ENCODE measurements around the gene C8G. TPM values are rescaled to one million over a fixed set of nuclear protein-coding genes. Genes with fewer than 3 reads are reported as not detected.

The C8G gene
- total RNA-seq, 1 donor from 2014 or later: 0.60 TPM

DNA sequence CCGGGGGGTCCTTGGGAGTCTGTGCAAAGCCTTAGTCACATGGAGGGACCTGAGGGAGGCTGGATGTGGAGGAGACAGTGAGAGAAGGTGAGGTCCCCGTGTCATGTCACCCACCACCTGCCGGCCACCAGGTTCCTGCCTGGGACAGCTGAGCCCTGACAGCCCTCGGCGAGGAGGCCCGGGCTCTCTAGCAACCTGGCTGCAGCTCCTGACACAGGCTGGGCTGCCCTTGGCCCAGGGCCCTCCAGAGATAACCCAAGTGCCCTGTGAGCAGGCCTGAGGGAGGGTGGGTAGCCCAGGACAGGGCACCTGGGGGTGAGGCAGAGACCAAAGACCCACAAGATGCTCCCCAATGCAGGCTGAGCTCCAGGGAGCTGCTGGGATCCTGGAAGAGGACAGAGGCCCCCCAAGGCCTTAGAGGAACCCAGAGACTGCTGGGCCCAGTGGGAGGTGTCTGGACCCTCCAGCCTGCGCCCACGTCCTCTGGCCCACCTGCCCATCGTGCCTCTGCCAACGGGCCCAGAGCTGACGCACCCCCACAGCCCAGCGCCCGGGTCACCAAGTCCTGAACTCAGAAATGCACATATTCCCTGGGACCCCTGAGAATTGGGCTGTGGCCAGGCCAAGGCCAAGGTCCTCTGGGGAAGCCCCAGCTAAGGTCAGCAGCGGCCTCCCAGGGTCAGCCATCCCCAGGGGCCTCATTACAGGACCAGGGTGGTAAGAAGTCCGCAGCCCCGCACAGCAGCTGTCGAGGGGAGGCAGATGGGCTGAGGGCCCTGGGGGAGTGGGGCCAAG, 23.5 kb downstream of the C8G start:
- DNase-seq (ENCODE audit: low read depth in 2 of 2): no peak

DNA sequence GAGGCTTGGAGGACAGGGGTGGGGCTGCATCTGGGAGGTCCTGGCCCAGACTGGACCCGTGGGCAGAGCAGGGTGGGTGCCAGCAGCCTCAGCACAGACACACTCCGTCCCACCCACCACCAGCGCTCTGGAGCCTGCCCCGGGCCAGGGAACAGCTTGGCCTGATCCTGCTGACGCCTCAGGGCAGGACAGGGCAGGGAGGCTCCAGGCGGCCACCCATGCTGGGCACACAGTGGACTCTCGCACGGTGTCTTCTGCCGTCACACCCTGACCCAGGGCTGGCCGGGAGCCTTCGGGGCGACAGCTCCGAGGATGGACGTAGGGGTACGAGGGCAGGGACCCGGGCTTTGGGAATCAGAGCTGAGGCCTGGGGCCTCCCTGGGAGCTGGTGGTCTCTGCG, 24.1 kb downstream of the C8G start:
- no peak for DNase-seq (ENCODE audit: low read depth in 2 of 2)

DNA sequence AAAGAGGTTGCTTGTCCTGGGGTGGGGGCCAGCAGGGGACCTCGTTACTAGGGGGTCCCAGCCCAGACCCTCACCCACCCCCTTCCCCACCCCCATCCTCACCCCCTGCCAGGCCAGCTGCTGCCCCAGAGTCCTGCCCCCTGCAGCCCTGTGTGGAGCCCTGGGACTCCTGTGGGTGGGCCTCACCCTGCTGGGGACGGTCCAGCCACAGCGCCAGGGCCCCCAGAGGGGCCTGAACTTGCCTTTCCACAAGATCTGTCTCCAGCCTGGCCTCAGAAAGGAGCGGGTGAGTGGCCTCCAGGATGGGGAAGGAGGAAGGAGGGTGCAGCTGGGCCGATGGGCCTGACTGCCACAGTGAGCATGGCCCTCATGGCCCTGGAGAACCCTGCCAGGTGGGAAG, 24.7 kb downstream of the C8G start:
- no peak for DNase-seq (ENCODE audit: low read depth in 2 of 2)

DNA sequence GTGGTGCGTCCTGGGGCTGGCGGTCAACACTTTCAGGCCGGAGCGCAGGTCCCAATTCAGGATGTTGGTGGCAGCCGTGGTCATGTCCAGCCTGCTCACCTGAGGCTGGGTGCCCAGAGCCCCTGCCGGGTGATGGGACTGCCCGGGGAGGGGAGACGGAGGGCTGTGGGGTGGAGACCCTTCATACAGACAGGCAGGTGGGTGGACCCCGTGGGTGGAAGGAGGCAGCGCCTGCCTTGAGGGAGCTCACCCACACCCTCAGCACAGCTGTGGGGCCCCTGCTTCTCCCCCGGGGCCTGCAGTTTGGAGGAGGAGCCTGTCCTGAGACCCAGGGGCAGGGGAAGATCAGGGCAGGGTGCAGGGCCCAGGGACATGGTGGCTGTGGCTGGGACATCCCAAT, 25.3 kb downstream of the C8G start:
- no peak for DNase-seq (ENCODE audit: low read depth in 2 of 2)

DNA sequence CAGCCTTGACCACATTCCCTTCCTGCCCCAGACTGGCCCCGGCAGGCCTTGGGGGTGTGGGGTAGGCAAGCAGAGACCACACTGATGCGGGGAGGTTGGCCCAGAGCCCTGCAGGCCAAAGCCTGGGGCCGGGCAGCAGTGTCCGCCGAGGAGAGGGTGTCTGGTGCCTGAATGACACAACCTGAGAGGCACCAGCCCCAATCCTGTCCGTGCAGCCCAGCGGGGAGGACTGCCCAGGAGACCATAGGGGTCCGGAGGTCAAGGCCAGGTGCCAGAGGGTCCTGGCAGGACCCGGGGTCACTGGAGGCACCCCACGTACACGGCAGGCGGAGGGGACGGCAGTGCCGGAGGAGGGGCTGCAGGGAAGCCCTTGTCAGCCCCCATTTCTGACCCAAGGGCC, 26.7 kb downstream of the C8G start:
- DNase-seq (ENCODE audit: low read depth in 2 of 2): no peak

DNA sequence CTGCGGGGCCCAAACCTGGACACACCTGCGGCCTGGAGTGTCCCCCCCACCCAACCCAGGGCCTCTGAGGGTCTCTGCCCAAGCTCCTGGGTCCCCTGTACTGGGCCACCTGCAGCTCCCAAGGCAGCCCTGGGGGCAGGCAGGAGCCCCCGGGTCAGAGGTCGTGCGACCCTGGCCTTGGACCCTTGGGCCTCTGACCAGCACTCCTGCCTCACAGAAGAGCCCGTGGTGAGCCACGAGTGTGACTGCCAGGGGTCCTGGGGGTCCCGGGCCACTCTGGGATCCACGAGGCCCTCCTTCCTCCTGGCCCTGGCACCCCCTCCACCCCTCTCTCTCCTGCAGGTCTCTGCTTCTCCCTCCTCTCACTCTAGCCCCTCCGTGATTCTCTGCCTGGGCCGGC, 27.3 kb downstream of the C8G start:
- no peak for DNase-seq (ENCODE audit: low read depth in 2 of 2)

DNA sequence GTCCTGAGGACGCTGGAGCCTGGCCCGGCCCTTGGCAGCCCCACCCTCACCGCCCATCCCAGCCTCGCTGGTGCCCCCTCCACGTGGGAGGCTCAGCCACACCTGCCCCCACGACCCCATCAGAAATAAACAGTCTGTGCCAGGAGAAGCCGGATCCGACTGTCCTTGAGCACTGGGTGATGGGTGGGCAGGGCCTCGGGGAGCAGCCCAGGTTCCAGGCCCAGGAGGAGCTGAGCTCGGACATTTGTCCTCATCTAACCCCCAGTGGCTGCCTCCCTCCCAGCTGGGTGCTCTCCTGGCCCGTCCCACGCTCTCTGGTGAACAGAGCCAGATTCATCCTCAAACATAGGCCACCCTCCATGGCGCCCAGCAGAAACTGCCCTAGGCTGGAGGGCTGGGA, 27.7 kb downstream of the C8G start:
- no peak for DNase-seq (ENCODE audit: low read depth in 2 of 2)

DNA sequence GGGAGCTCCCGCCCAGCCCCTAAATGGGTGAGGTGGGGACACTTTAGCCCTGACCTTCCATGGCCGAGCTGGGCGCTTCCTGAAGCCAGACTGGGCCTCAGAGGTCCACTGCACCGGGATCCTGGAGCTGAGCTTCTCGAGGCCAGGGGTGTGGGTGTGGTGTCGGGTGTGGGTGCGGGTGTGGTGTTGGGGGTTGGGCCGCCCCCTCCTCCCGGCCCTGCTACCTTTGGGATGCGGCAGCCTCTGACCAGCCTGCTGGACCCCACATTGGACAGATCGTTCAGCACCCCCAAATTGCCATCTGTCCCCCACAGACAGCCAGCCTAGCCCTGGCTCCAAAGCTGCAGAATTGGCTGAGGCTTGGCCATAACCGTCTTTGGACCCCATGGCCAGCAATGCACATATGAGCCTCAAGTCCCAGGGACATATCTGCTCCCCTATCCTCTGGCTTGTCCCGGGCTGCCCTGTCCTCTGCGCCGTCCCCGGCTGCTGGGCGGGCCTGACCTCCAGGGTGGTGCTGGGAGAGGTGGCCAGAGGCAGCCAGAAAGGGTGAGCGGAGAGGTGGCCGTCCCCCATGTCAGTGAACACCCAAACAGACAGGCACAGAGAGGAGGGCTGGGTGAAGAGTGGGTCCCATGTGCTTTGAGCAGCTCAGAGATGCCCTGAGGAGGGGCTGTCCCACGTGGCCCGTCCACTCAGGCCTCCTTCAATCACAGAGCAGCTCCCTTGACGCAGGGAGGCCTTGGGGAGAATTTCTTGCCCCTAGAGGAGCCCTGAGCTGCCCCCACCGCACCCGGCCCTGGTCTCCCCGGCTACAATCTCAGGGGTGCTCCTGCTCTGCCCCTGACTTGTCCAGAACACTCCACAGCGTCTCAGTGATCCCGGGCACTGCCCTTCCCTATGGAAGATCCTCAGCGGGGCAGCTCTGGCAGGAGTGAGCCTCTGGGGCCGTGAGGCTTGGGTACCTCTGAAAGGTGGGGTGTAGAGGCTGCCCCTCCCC, 28.9 kb downstream of the C8G start:
- DNase-seq (ENCODE audit: low read depth in 2 of 2): no peak

DNA sequence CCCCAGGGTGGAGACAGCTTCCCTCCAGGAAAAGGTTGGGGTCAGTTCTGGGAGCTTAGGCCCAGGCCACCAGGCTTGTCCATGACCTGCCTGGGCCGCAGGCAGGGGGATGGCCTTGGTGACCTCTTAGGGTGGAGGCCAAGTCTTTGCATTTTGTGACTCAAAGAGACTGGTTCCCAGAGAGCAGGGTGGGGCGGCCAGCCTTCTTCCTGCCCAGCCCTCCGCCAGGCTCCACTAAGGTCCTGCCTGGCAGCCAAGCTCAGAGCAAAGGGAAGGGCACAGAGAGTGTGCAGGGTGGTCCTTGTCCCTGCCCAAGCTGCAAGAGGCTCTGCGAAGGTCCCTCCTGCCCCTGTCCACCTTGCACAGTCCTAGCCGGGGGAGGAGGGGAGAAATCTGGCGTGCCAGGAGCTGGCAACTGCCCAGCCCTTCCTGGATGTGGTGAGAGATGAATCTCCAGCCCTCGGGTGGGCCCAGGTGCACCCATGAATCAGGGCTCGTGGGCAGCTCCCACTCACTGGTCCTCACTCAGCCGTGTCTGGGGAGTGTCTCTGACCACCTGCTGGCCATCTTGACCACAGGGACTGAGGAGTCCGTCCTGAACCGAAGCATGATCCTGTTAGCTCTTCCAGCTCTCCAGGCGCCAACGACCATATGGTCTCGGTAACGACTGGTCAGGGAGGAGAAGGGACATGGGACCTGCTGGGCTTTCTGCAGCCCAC, 29.9 kb downstream of the C8G start:
- no peak for DNase-seq (ENCODE audit: low read depth in 2 of 2)

DNA sequence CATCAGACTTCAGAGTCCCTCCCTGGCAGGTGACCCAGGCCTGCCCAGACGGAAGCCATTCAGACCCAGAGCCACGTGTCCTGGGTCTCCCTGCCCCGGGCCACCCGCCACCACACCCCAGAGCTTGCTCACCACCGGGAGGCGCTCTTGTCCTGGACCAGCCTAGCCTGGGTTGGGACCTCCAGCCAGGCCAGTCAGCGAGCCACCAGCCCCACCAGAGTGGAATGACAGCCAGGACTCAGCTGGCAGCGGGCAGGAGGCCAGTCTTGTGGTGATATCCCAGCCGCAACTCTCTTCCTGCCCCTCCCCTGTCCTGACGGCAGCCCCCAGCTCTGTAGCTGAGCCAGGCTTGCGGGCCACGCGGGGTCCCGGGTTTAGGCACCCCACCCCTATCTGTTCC, 30.6 kb downstream of the C8G start:
- DNase-seq (ENCODE audit: low read depth in 2 of 2): peak; percentile 48 to 83

DNA sequence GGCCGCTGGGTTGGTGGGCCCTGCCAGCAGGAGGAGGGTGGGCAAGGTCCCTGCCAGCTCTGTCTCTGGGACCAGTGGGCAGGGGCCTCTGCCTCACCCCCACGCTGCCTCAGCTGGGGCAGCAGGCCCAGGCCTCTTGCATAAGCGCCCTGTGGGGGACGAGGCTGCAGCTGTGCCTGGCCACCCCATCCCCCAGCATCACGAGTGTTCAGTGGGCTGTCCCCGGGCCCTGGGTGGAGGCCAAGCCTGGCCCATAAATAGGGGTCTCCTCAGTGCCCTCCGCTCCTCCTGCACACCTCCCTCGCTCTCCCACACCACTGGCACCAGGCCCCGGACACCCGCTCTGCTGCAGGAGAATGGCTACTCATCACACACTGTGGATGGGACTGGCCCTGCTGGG, 32.2 kb downstream of the C8G start, which contains the start of gene PTGDS:
PTGDS (plus strand) TSS at position 282 of the 400 bp plus-strand sequence; CDS start at position 357, 75 bp downstream.
- no peak for DNase-seq (ENCODE audit: low read depth in 2 of 2)

DNA sequence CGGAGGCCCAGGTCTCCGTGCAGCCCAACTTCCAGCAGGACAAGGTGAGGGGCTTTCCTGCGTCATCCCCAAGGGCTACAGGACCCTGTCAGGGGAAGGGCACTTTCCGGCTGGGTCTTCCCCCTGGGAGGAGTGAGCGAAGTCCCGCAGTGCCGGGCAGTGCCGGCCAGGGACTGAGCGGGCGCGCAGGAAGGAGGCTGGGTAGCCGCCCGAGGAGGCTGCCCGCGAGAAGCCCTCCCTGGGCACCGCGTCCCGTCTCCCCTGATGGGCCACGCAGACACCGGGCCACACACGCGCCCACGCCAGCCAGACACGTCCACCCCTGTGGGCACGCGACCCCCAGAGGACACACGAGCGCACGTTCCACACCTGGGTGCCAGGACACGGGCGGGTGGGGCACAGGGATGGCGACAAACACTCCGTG, 32.6 kb downstream of the C8G start:
- DNase-seq (ENCODE audit: low read depth in 2 of 2): no peak

DNA sequence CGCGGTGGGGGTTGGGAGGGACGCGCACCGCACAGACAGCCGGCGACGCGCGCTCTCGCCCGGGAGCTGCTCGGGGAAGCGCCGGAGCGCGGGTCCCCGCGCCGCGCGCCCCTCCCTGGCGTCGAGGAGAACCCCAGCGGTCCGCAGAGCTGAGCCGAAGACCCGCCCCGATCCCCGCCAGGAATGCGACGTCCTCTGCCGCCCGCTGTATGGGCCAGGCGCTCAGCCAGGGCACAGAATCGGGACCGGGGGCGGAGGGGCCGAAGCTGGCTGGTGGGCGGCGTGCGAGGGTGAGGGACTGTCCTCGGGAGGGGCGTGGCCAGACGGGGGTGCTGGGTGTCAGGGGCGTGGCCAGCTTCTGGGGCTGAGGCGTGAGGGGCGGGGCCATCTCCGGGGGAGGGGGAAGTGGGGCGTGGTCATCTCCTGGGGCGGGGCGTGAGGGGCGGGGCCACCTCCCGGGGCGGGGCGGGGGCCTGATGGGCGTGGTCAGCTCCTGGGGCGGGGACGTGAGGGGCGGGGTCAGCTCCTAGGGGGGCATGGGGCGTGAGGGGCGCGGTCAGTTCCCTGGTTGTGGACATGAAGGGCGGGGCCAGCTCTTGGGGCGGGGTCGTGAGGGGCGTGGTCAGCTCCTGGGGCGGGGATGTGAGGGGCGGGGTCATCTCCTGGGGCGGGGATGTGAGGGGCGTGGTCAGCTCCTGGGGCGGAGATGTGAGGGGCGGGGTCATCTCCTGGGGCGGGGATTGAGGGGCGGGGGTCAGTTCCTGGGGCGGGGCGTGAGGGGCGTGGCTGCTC, 33.2 kb downstream of the C8G start:
- DNase-seq (ENCODE audit: low read depth in 2 of 2): peak; percentile 69 to 83

DNA sequence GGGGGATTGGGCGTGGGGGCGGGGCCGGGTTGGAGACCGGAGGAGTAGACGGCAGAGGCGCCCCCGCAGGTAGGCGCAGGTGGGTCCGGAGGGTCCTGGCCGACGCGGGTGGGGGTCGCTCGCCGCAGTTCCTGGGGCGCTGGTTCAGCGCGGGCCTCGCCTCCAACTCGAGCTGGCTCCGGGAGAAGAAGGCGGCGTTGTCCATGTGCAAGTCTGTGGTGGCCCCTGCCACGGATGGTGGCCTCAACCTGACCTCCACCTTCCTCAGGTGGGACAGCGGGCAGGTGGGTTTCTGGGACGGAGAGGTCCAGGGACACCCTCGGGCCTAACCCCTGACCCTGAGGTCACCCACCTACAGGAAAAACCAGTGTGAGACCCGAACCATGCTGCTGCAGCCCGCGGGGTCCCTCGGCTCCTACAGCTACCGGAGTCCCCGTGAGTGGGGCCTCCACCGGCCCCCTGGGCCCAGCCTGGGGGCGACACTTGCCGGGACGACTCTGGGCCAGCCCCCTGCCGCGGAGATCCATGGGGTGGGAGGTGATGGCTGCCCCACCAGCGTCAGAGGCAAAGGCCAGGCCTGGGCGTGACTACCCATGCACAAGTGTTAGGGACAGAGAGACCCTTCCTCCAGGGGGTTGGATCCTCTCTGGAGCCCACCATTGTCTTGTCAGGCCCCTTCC, 34.0 kb downstream of the C8G start:
- DNase-seq (ENCODE audit: low read depth in 2 of 2): no peak

DNA sequence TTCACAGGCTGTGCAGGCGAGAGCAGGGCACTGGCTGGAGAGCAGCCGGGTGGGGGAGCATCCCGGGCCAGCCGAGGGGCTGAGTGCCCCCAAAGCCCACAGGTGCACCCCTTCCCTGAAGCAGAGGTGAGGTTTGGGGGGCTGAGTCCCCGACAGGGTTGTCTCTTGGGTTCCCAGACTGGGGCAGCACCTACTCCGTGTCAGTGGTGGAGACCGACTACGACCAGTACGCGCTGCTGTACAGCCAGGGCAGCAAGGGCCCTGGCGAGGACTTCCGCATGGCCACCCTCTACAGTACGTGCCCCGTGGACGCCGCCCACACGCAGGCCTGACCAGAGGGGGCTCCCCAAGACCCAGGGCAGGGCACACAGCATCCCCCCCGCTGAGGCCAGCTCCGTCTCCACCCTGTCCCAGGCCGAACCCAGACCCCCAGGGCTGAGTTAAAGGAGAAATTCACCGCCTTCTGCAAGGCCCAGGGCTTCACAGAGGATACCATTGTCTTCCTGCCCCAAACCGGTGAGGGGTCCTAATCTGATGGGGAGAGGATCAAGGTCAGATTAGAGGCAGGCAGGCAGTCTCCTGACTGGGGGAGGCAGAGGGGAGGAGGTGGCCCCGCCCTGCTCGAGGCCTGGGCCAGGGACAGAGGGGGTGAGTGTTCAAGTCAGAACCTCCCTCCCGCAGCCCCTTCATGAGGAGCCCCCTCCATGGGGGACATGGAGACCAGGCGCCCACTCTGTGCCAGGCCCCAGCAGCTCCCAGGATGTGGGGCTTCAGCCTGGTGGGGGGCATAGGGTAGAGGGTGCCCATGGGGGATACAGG, 34.9 kb downstream of the C8G start:
- no peak for DNase-seq (ENCODE audit: low read depth in 2 of 2)

DNA sequence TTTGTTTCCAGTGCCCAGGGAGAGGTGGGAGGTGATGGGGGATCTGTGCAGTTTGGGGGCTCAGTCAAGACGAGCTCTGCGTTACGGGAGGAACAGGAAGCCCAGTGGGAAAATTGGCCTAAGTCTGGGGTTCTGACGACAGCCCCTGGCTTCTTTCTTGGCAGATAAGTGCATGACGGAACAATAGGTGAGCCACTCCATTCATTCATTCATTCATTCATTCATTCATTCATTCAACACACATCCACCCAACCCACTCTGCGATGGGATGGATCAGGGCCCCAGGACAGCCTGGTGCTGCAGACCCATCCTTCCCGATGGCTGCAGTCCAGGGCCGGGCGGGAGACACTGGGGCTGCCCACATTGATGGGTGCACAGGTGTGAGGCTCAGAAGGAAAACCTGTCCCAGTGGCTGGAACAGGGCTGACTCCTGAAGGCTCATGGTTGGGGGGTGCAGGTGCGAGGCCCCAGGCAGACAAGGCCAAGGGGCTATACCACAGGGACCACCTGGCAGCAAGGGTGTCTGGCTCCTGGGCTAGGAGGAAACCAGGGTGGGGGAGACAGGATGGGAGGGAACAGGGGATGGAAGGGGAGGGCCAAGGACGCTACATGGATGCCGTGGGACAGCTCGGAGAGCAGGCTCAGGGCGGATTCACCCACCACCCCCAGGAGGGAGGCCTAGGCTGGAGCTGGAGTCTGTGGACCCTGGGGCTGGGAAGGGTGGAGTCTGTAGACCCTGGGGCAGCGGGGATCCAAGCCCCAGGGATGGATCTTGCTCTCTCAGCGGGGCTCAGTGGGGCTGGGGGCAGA, 35.8 kb downstream of the C8G start:
- no peak for DNase-seq (ENCODE audit: low read depth in 2 of 2)

DNA sequence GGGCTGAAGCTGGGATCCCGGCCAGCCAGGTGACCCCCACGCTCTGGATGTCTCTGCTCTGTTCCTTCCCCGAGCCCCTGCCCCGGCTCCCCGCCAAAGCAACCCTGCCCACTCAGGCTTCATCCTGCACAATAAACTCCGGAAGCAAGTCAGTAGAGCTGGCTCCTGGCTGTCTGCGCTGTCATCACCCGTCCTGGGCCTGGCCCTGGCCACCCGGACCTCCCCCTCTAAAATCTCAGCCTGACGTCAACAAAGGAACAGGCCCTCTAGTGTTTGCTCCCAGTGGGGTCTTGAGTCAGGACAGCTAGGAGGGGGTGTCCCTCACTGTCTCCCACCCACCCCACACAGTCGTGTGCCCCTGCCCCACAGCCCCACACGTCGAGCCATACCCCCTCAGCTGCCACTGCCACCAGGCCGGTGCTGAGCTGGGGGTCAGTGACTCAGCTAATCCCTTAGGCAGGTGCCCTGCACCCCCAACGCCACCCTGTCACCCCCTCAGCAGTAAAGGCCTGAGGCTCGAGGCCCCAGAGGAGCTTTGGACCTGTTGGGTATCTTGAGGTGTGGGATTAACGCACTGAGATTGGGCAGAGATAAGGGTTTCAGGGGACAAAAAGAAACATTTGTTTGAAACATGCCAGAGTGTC, 36.7 kb downstream of the C8G start:
- DNase-seq (ENCODE audit: low read depth in 2 of 2): peak; percentile 52 to 87
